K562 (cell line): ENCODE results near the gene KCND3. TPM values are rescaled to one million over a fixed set of nuclear protein-coding genes. Genes with fewer than 3 reads are reported as not detected.

Experiments used
- ATAC-seq: fragments of 200-7000 bp; cut with Tn5 transposase; 3 replicates; pipeline ENCODE4 v1.9.1; 2020; ENCODE audit warnings: moderate library complexity
- BruUV-seq: library from RNA; stranded (reverse); fragments of 400-500 nt; replicated peaks from 2 replicates; lab custom pipeline; 2021; lab: Mats Ljungman, UMichigan
- CTCF ChIA-PET: fragments of 300-600 bp; formaldehyde crosslinking; extraction: SDS; loops from one replicate; lab custom pipeline; 2021; ENCODE audit warnings: low intra/inter-chr PET ratio; lab: Yijun Ruan, JAX
- POLR2A ChIA-PET: fragments of 300-600, 350-650 bp; sonication (Branson Sonifier 250); formaldehyde crosslinking; extraction: SDS; loops from one replicate; lab custom pipeline; 2021; ENCODE audit warnings: antibody characterized with exemption, inconsistent platforms; lab: Yijun Ruan, JAX
- DNase-seq, 4 experiments: peaks; one replicate each; pipeline versions ENCODE4 v3.0.0 to v3.0.0-alpha.2; 2011 to 2018; ENCODE audit warnings: low spot score in 3 of 4, mixed read lengths in 3 of 4; ENCODE audit errors: extremely low read depth in 1 of 4
- FAIRE-seq: peaks from 2 replicates; lab custom pipeline; 2011; peaks lifted over from hg19 to GRCh38; lab: Jason Lieb, UNC
- H2AFZ ChIP-seq: 2 replicates; pipeline ENCODE4 v1.6.0; 2011; ENCODE audit warnings: low read depth, low read length, control low read depth, inconsistent platforms
- H3K27ac ChIP-seq: fragments of 200-600 bp; 3 replicates; pipeline ENCODE4 v1.8.0; 2011; ENCODE audit warnings: low read depth, mild to moderate bottlenecking, control low read depth, inconsistent platforms, low read length, moderate library complexity, mixed read lengths; ENCODE audit errors: extremely low read depth
- H3K27me3 ChIP-seq, 2 experiments: fragments of 300-600 bp in 1 of 2; 2 replicates in 1 of 2; 3 replicates in 1 of 2; pipeline versions ENCODE4 v1.6.0 to v1.8.0; 2011; ENCODE audit warnings: inconsistent platforms in 2 of 2, low read length in 2 of 2, mild to moderate bottlenecking in 1 of 2, mixed read lengths in 1 of 2, moderate library complexity in 1 of 2; ENCODE audit not compliant: control insufficient read depth in 2 of 2, insufficient read depth in 2 of 2
- H3K36me3 ChIP-seq: fragments of 300-600 bp; 3 replicates; pipeline ENCODE4 v1.8.0; 2011; ENCODE audit warnings: mild to moderate bottlenecking, low read length, inconsistent platforms; ENCODE audit not compliant: control insufficient read depth, insufficient read depth
- H3K4me1 ChIP-seq, 2 experiments: fragments of 200-600 bp in 1 of 2; replicated peaks in 1 of 2; 2 replicates in 1 of 2; 3 replicates in 1 of 2; pipeline versions ENCODE4 v1.5.1 to v1.8.0; 2011; ENCODE audit warnings: inconsistent platforms in 2 of 2, low read length in 2 of 2, mild to moderate bottlenecking in 1 of 2, mixed read lengths in 1 of 2, moderate library complexity in 1 of 2; ENCODE audit not compliant: control insufficient read depth in 2 of 2, insufficient read depth in 2 of 2
- H3K4me2 ChIP-seq: 2 replicates; pipeline ENCODE4 v1.6.1; 2011; ENCODE audit warnings: low read length, control low read depth, inconsistent platforms, mixed read lengths; ENCODE audit not compliant: insufficient read depth
- H3K4me3 ChIP-seq: fragments of 200-600 bp; sonication (generic), shearing (Covaris generic); 2 replicates; pipeline ENCODE4 v1.5.1; 2016; ENCODE audit warnings: control low read depth, inconsistent platforms
- H3K79me2 ChIP-seq: fragments of 200-600 bp; 3 replicates; pipeline ENCODE4 v1.8.0; 2011; ENCODE audit warnings: low read length, inconsistent platforms; ENCODE audit not compliant: control insufficient read depth, insufficient read depth
- H3K9ac ChIP-seq, 2 experiments: 2 replicates each; pipeline versions ENCODE4 v1.6.0 to v1.6.1; 2011; ENCODE audit warnings: low read depth in 2 of 2, low read length in 2 of 2, control low read depth in 1 of 2, inconsistent platforms in 1 of 2, mild to moderate bottlenecking in 1 of 2, mixed read lengths in 1 of 2; ENCODE audit not compliant: insufficient read depth in 1 of 2
- H3K9me1 ChIP-seq: one replicate; pipeline ENCODE4 v1.6.0; 2011; ENCODE audit warnings: inconsistent platforms, mild to moderate bottlenecking, low read length, moderate library complexity; ENCODE audit not compliant: control insufficient read depth, insufficient read depth
- H3K9me3 ChIP-seq: replicated peaks from 2 replicates; pipeline ENCODE4 v1.5.1; 2011; ENCODE audit warnings: low read depth, low read length, inconsistent platforms; ENCODE audit not compliant: control insufficient read depth, insufficient read depth
- H4K20me1 ChIP-seq: replicated peaks from 2 replicates; pipeline ENCODE4 v1.6.1; 2011; ENCODE audit warnings: low read length, inconsistent platforms, mixed read lengths; ENCODE audit not compliant: control insufficient read depth, insufficient read depth
- CEBPG ChIP-seq, 3 experiments: fragments of 200-800 bp in 1 of 3; sonication (Bioruptor generic) in 1 of 3; sonication (generic) in 1 of 3; formaldehyde crosslinking in 1 of 3; IDR thresholded peaks in 2 of 3; conservative IDR thresholded peaks in 1 of 3; 2 replicates each; pipeline versions ENCODE4 v1.6.1 to v1.8.0; 2016 to 2022; ENCODE audit warnings: missing compliant biosample characterization in 2 of 3, missing genetic modification characterization in 2 of 3, mild to moderate bottlenecking in 1 of 3, missing genetic modification reagents in 1 of 3
- ELF2 ChIP-seq: fragments of 250-450 bp; sonication (Bioruptor Pico); IDR thresholded peaks from 2 replicates; pipeline ENCODE4 v1.5.0; 2021; ENCODE audit warnings: mild to moderate bottlenecking
- NR2C1 ChIP-seq, 2 experiments: fragments of 450-650 bp; IDR thresholded peaks; 2 replicates each; pipeline ENCODE4 v1.6.1; 2017; ENCODE audit warnings: mild to moderate bottlenecking in 2 of 2, antibody characterized with exemption in 1 of 2, inconsistent platforms in 1 of 2, missing compliant biosample characterization in 1 of 2, missing genetic modification characterization in 1 of 2
- RBFOX2 ChIP-seq: fragments of 200-400 bp; formaldehyde crosslinking; IDR thresholded peaks from 2 replicates; pipeline ENCODE4 v1.6.1; 2017; ENCODE audit warnings: low read depth, mild to moderate bottlenecking, low read length, moderate library complexity
- ZNF79 ChIP-seq: fragments of 250-450 bp; sonication (Bioruptor Pico); IDR thresholded peaks from 2 replicates; pipeline ENCODE4 v1.4.0; 2020; ENCODE audit warnings: low read depth, mild to moderate bottlenecking, moderate library complexity
- in situ Hi-C: fragments of 300-500 bp; cut with MboI; formaldehyde crosslinking; loops from 4 replicates; pipeline ENCODE4 v1.15.0; 2018; ENCODE audit warnings: inconsistent platforms, mixed read lengths
- intact Hi-C: fragments of 100-400 bp; cut with micrococcal nuclease; formaldehyde crosslinking; loops from 2 replicates; pipeline ENCODE4 v1.14.2; 2022
- polyA plus RNA-seq, 8 experiments: library from polyadenylated mRNA; depleted of rRNA in 4 of 8; stranded (reverse) in 5 of 8; unstranded in 3 of 8; fragments of >200 nt; fragmentation: Nextera tagmentation in 2 of 8; fragmentation: Illumina TruSeq in 1 of 8; extraction: Ambion mirVana in 2 of 8; extraction: Trizol in 1 of 8; gene quantifications; 2 replicates each; pipeline versions ENCODE4 v1.2.1 to v1.2.3, GENCODE V29; 2011 to 2014; ENCODE audit warnings: inconsistent platforms in 1 of 8, missing spikeins in 1 of 8
- total RNA-seq, 7 experiments: library from RNA; depleted of rRNA in 6 of 7; stranded (reverse); fragments of >200 nt in 6 of 7; fragmentation: Illumina TruSeq in 2 of 7; extraction: Trizol in 2 of 7; gene quantifications; 2 replicates each; pipeline versions ENCODE4 v1.2.1 to v1.2.3, GENCODE V29; 2011 to 2021; ENCODE audit warnings: low replicate concordance in 1 of 7
- TF ChIP-seq, protein P1 (sequence below): fragments of 450-650 bp; IDR thresholded peaks from 2 replicates; pipeline ENCODE4 v1.6.1; 2014; ENCODE audit warnings: low read depth, mild to moderate bottlenecking, moderate library complexity, borderline replicate concordance
- TF ChIP-seq, protein P2 (sequence below): fragments of 250-450 bp; sonication (Bioruptor Pico); IDR thresholded peaks from 2 replicates; pipeline ENCODE4 v1.8.0; 2022; ENCODE audit warnings: inconsistent platforms

The KCND3 gene
- total and polyA plus RNA-seq, 9 of the 15 experiments (the other 6 are each of a cell fraction or from before 2014, with no cell fraction given) = not detected

DNA sequence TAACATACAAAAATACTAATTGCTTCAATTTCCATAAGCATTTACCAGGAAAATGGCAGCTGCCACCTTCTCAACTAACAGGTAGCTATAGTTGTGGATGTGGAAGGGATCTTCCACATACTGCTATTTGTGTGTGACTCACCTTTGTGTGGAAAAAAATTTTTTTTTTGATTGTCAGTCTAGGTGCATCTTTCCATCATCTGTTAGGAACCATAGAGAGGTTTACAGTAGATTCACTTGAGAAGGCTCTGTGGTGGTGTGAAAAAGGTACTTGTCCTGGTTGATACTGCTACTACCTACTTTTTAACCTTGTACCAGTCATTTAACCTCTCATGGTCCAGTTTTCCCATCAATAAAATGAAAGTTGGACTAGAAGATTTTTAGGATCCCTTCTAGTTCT lies 220.8 kb downstream of the KCND3 start:
- ChIA-PET CTCF (interaction anchor here (1.3 to 5.1 kb wide), 5 partner anchors 22 to 545 kb away, joined by 3 to 61 read pairs (median 6); no protein-coding TSS in a partner anchor), POLR2A (interaction anchor here (0.6 to 5.9 kb wide), 7 partner anchors 8 to 457 kb away, joined by 3 to 43 read pairs (median 3); partner anchors contain the start of gene DDX20)
- Histone ChIP-seq H3K4me3 (no peak overlapping the region), H2AFZ (no peak overlapping the region), H3K4me2 (no peak overlapping the region), H3K9me3 (no peaks in the 10 kb centered on the region), H3K27ac (no peak overlapping the region), H3K9me1 (no peaks in the 10 kb centered on the region), H3K79me2 (peaks cover 3% of the 10 kb centered on the region; the same call in 1 of the 3 replicates), H3K27me3 (no peaks in the 10 kb centered on the region), H3K4me1 (no peaks in the 10 kb centered on the region), H4K20me1 (no peaks in the 10 kb centered on the region; the same call in 1 of the 2 replicates), H3K9ac (no peak overlapping the region), H3K36me3 (peaks cover 61% of the 10 kb centered on the region)
- BruUV-seq = no TSS peak
- no peak for FAIRE-seq
- in situ Hi-C loops = loop anchor here (5.0 kb wide), 1 partner anchor 546 kb away; no protein-coding TSS in a partner anchor
- no peak; the same call in 2 of the 3 replicates for ATAC-seq
- DNase-seq = no peak
- intact Hi-C loops = loop anchor here (1.0 to 5.0 kb wide), 2 partner anchors 261 to 287 kb away; no protein-coding TSS in a partner anchor
- TF ChIP-seq ELF2 (CRISPR knock-in tag) (0 out of 2 replicates have a peak, but pooled peaks have one; percentile 17), NR2C1 (IDR thresholded peaks at IDR 0.05) (no peak), NR2C1 (tag; IDR thresholded peaks at IDR 0.05) (no peak)

DNA sequence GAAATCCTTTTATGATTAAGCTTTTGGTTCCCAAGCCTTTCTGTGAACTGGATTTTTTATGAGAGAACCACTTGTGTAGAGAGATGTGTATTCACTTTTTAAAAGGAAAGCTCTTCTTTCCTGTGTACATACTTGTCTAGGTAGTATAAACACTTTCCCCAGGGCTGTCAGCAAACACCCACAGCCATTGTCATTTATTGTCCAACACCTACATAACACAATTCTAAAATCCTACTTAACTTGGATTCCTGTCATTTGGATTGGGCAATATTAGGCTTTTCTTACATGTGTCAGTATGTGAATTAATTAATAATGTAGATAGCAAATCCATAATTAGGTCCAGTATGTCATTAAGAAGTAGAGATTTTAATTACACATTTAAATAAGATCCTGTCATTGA lies 221.4 kb downstream of the KCND3 start:
- Histone ChIP-seq H3K9ac (no peak overlapping the region), H3K36me3 (peaks cover 67% of the 10 kb centered on the region), H3K27ac (no peak overlapping the region), H3K9me3 (no peaks in the 10 kb centered on the region), H3K9me1 (no peaks in the 10 kb centered on the region), H3K4me1 (no peaks in the 10 kb centered on the region)
- intact Hi-C loops = loop anchor here (5.0 kb wide), 1 partner anchor 261 kb away; no protein-coding TSS in a partner anchor
- DNase-seq = no peak
- in situ Hi-C loops = loop anchor here (5.0 kb wide), 1 partner anchor 546 kb away; no protein-coding TSS in a partner anchor
- TF ChIP-seq, protein P1, sequence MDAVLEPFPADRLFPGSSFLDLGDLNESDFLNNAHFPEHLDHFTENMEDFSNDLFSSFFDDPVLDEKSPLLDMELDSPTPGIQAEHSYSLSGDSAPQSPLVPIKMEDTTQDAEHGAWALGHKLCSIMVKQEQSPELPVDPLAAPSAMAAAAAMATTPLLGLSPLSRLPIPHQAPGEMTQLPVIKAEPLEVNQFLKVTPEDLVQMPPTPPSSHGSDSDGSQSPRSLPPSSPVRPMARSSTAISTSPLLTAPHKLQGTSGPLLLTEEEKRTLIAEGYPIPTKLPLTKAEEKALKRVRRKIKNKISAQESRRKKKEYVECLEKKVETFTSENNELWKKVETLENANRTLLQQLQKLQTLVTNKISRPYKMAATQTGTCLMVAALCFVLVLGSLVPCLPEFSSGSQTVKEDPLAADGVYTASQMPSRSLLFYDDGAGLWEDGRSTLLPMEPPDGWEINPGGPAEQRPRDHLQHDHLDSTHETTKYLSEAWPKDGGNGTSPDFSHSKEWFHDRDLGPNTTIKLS = no peak
- TF ChIP-seq RBFOX2 = 0 out of 2 replicates have a peak, but pooled peaks have one; percentile 16
- TF ChIP-seq, protein P2, sequence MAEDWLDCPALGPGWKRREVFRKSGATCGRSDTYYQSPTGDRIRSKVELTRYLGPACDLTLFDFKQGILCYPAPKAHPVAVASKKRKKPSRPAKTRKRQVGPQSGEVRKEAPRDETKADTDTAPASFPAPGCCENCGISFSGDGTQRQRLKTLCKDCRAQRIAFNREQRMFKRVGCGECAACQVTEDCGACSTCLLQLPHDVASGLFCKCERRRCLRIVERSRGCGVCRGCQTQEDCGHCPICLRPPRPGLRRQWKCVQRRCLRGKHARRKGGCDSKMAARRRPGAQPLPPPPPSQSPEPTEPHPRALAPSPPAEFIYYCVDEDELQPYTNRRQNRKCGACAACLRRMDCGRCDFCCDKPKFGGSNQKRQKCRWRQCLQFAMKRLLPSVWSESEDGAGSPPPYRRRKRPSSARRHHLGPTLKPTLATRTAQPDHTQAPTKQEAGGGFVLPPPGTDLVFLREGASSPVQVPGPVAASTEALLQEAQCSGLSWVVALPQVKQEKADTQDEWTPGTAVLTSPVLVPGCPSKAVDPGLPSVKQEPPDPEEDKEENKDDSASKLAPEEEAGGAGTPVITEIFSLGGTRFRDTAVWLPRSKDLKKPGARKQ = no peak
- no peak for TF ChIP-seq CEBPG (CRISPR knock-in tag; IDR thresholded peaks at IDR 0.05)
- TF ChIP-seq CEBPG (tag; conservative IDR thresholded peaks at IDR 0.05 in 1 of 2, IDR thresholded peaks at IDR 0.05 in 1 of 2) = peak; percentile 37 to 45; a peak in 1 of 4 replicates
- no peak for TF ChIP-seq ZNF79 (CRISPR knock-in tag)
- TF ChIP-seq, all 486 proteins: peak for 2
- Histone ChIP-seq H3K27me3 (no peaks in the 10 kb centered on the region), H3K4me2 (no peak overlapping the region), H2AFZ (no peak overlapping the region), H3K79me2 (peaks cover 3% of the 10 kb centered on the region; the same call in 1 of the 3 replicates), H3K4me3 (no peak overlapping the region), H4K20me1 (no peaks in the 10 kb centered on the region; the same call in 1 of the 2 replicates)
- ChIA-PET POLR2A (interaction anchor here (0.7 to 5.9 kb wide), 8 partner anchors 12 to 456 kb away, joined by 3 to 43 read pairs (median 3); partner anchors contain the start of gene DDX20), CTCF (interaction anchor here (1.3 to 5.1 kb wide), 3 partner anchors 53 to 545 kb away, joined by 3 to 61 read pairs (median 39); no protein-coding TSS in a partner anchor)
- FAIRE-seq = no peak
- BruUV-seq = no TSS peak
- no peak for ATAC-seq
